HG03196 (cell line): ENCODE results near the gene TRIP6.

ENCODE experiments used
- ATAC-seq: cut with Tn5 transposase; IDR thresholded peaks from one replicate; pipeline ENCODE4 v1.9.1; 2021; ENCODE audit not compliant: unreplicated experiment

Gene TRIP6

GRCh38 chr7:100888988-100889750 is 22.0 kb downstream of the TRIP6 start, which contains the start of gene UFSP1:
UFSP1 (minus strand) TSS chr7:100889715; CDS start chr7:100889271, 444 bp downstream.
- ATAC-seq: peak; percentile 16

- ATAC-seq: no peak
These were observed 23.7 kb downstream of the TRIP6 start for GRCh38 chr7:100890653-100891567.

- no peak for ATAC-seq
These were observed 24.5 kb downstream of the TRIP6 start for GRCh38 chr7:100891568-100892247.

- no peak for ATAC-seq
These were observed 25.5 kb downstream of the TRIP6 start for GRCh38 chr7:100892364-100893317.

- ATAC-seq: no peak
These were observed 26.2 kb downstream of the TRIP6 start for GRCh38 chr7:100893318-100893895.

- no peak for ATAC-seq
These were observed 26.9 kb downstream of the TRIP6 start for GRCh38 chr7:100893910-100894721.

- ATAC-seq: no peak
These were observed 27.9 kb downstream of the TRIP6 start for GRCh38 chr7:100894860-100895700.

- ATAC-seq: no peak
These were observed 28.4 kb downstream of the TRIP6 start, which contains the start of gene ACHE for GRCh38 chr7:100895701-100895955. ACHE (minus strand) TSS chr7:100895888; CDS start chr7:100894232, 1,656 bp downstream.

GRCh38 chr7:100895956-100896731 is 29.0 kb downstream of the TRIP6 start:
- ATAC-seq: no peak

GRCh38 chr7:100896732-100897608 is 29.8 kb downstream of the TRIP6 start:
- no peak for ATAC-seq

- no peak for ATAC-seq
These were observed 30.7 kb downstream of the TRIP6 start for GRCh38 chr7:100897772-100898454.

- ATAC-seq: no peak
These were observed 32.2 kb downstream of the TRIP6 start for GRCh38 chr7:100899432-100899831.

GRCh38 chr7:100900978-100901377 is 33.8 kb downstream of the TRIP6 start:
- no peak for ATAC-seq

- ATAC-seq: no peak
These were observed 34.7 kb downstream of the TRIP6 start for GRCh38 chr7:100901921-100902332.

GRCh38 chr7:100902638-100903037 is 35.5 kb downstream of the TRIP6 start:
- ATAC-seq: no peak

GRCh38 chr7:100908512-100908911 is 41.3 kb downstream of the TRIP6 start:
- ATAC-seq: no peak
